HG03460 (cell line): ENCODE data around the gene TLE3.
"Not testable (repeated sequence)": the region's sequence is repeated elsewhere in the genome, so short reads cannot be mapped to it uniquely, and the experiment has no call there.

ENCODE experiments used
- ATAC-seq: cut with Tn5 transposase; IDR thresholded peaks from one replicate; pipeline ENCODE4 v1.9.1; 2021; ENCODE audit not compliant: unreplicated experiment

TLE3 gene

GRCh38 chr15:70127288-70127746, 29.6 kb upstream of the TLE3 start:
- no peak for ATAC-seq

- ATAC-seq: no peak
Measured at GRCh38 chr15:70126362-70126761, 28.6 kb upstream of the TLE3 start.

GRCh38 chr15:70125605-70126004, 27.9 kb upstream of the TLE3 start:
- no peak for ATAC-seq

GRCh38 chr15:70121624-70122302, 24.0 kb upstream of the TLE3 start:
- ATAC-seq: no peak

- ATAC-seq: no peak
Measured at GRCh38 chr15:70120958-70121623, 23.4 kb upstream of the TLE3 start.

- ATAC-seq: no peak
Measured at GRCh38 chr15:70119911-70120508, 22.3 kb upstream of the TLE3 start.

- no peak for ATAC-seq
Measured at GRCh38 chr15:70118599-70118998, 20.9 kb upstream of the TLE3 start.

GRCh38 chr15:70116317-70116716, 18.6 kb upstream of the TLE3 start:
- no peak for ATAC-seq

GRCh38 chr15:70114221-70114620, 16.5 kb upstream of the TLE3 start:
- ATAC-seq: no peak

- no peak for ATAC-seq
Measured at GRCh38 chr15:70113304-70113700, 15.6 kb upstream of the TLE3 start.

GRCh38 chr15:70112572-70113303, 15.0 kb upstream of the TLE3 start:
- ATAC-seq: not testable (repeated sequence)

GRCh38 chr15:70112074-70112395, 14.3 kb upstream of the TLE3 start:
- ATAC-seq: no peak

- no peak for ATAC-seq
Measured at GRCh38 chr15:70111203-70112073, 13.7 kb upstream of the TLE3 start.

- no peak for ATAC-seq
Measured at GRCh38 chr15:70109978-70110377, 12.3 kb upstream of the TLE3 start.

GRCh38 chr15:70109531-70109930, 11.8 kb upstream of the TLE3 start:
- ATAC-seq: no peak

- ATAC-seq: no peak
Measured at GRCh38 chr15:70103880-70104626, 6.3 kb upstream of the TLE3 start.

GRCh38 chr15:70102827-70103226, 5.1 kb upstream of the TLE3 start:
- ATAC-seq: no peak

- no peak for ATAC-seq
Measured at GRCh38 chr15:70101459-70102113, 3.9 kb upstream of the TLE3 start.

GRCh38 chr15:70100474-70101341, 3.0 kb upstream of the TLE3 start:
- ATAC-seq: no peak
